ENCODE data around the gene ZNF629.

GRCh38 chr16:30760001-30760559 lies 26.9 kb downstream of the ZNF629 start:
- TF ChIP-seq CTCF (IDR thresholded peaks at IDR 0.05) (no peak), POLR2A (IDR thresholded peaks at IDR 0.05) (no peak)
